Islet of Langerhans (tissue), 1 donor: ENCODE results near the gene DCST2.

Experiments used
- FAIRE-seq: peaks from one replicate; lab custom pipeline; 2011; peaks lifted over from hg19 to GRCh38; lab: Jason Lieb, UNC

The DCST2 gene

DNA sequence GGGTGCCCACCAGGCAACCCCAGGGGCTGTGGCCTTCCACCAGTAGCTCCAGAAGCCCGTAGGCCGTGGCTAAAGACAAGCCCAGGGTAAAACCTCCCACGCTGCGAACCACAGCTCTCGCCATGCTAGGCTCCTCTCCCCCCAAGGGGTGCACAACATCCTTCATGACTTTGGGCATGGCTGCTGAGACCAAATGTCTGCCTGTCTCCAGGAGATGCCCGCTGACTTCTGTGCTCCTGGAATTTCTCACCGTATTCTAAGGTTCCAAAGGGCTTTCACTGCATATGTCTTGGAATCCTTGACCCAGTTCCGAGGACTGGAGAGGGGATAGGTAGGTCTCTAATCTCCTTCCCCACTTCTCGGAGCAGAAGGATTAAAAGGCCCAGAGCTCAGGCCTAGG lies at the start of gene DCST2, which contains the start of gene DCST1:
Gene DCST2, minus strand, starts transcription at position 258 of the 400 bp plus-strand sequence. Its CDS starts 80 bp downstream, at position 178.
Gene DCST1, plus strand, starts transcription at position 301 of the 400 bp plus-strand sequence. CDS start 213 bp downstream, outside the sequence.
- FAIRE-seq, result no peak

DNA sequence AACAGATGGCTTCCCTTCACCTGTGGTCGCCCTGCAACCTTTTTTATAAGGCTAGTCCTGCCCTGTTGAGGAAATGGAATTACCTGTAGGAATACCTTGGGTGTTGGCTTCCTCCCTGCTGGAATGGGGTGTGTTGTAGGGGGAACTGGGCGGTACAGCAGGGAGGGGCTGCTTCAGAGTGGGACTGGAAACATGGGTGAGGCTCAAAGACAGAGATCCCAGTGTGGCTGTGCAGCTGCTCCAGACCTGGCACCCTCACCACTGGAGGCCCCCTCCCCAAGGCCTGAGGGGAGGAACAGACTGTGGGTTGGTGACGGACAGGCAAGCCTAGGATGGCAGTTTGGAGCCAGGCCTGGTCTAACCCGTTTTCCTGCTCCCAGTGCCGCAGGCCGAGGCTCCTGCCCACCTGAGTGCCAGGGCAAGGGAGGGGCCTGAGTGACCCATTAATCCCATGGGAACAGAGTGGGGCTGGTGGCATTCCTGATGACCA lies 49.5 kb upstream of the DCST2 start:
- no peak for FAIRE-seq

DNA sequence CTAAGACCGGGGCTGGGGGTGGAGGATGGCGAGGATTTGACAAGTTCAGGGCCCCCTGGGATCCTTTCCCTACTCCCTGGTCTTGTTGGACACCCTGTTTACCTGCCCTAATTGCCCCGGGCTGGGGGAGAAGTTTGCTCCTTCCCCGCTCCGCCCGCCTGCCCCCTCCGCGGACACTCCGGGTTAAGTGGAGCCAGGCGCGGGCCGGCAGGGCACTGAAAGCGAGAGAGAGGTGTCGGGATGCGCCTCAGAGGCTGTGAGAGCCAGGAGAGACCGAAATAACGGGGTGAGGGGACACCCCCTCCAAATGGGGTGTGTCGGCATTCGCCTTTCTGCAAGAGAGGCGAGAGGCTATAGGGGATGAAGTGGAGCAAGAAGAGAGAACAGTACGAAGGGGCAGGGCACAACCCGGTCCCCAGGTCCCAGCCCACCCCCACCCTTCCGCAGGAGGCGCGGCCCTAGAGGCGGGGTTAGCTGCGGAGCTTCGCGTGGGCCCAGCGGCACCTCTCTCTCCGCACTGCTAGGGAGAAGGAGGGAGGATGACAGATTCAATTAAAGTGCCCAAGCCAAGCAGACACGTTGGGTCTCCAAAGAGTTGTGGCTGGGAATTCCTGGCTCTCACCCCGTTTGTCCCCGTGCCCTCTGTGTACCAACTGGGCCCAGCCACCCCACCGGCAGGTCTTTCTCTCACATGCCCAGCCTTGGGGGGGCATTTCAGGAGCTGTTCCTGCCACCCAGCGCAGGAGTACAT lies 48.9 kb upstream of the DCST2 start:
- FAIRE-seq, result no peak

DNA sequence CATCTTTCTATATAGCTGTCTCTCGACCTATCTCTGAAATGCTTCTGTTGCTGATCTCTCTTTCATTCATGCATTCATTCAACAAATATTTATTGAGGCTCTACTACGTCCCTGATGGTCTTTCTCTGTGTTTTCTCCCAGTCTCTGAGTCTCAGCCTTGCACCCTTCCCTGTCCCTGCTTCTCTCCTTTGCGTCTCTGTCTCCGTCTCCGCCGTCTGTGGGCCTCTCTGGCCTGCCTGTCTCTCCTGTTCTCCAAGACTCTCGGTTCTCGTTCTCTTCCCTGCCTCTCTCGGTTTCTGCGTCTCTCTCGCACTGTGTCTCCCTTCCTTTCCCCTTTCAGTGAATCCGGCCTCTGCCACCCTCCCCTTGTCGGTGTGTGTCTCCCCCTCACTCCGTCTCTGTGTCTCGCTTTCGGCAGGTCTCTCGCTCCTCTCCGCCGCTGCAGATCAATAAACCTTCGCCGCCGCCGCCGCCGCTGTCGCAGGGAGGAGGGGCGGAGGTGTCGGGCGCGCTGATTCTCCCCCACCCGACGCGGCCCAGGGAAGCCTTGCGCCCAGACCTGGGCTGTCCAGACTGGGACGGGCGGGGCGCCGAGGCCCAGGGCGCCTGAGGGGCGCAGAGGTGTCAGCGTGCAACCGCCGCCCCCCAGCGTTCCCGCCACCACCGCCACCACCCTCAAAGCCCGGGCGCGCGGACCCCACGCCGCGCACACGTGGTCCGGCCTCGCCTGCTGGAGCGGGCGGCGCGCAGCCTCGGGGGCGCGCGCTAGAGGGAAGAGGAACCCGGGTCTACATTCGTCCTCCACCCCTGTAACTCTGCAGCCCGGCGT lies 48.1 kb upstream of the DCST2 start:
- FAIRE-seq, result no peak

DNA sequence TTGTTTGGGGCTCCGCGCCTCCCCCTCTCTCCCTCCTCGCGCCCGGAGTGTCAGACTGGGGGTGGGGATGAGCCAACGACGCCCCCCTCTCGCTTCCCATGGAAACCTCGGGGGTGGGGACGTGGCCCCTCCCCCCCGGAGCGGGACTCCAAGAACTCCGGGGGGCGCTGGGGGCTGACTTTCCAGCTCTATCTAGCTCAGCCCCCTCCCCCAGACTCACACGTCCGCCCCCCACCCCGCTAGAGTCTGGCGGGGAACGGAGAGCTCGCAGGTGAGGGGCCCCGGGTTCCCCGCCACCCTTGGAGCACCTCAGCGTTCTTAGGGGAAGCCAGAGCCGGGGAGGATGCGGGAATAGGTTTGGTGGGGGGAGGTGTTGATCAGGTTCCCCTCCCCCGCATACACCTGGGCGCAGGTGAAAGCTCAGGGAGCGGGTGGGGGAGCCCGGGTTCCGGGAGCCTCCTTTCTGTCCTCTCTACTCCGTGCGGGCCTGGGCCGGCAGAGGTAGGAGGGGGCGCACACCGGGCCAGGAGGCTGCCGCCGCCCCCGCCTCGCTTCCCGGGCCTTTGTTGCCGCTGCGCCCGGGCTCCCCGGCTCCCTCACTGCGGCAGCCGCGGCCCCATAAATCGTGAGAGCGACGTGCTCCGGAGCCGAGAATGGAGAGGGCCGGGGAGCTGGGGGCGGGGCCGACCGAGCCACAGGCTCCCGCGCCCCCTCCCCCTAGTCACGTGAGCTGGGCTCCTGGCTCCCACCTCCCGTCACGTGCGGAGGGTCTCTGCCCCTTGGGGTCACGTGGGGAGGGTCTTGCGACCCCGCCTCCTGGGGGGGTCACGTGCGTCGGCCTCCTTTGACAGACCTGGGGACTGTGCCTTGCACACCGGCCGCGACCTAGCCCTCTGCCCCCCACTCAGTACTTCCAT lies 47.0 kb upstream of the DCST2 start:
- no peak for FAIRE-seq

DNA sequence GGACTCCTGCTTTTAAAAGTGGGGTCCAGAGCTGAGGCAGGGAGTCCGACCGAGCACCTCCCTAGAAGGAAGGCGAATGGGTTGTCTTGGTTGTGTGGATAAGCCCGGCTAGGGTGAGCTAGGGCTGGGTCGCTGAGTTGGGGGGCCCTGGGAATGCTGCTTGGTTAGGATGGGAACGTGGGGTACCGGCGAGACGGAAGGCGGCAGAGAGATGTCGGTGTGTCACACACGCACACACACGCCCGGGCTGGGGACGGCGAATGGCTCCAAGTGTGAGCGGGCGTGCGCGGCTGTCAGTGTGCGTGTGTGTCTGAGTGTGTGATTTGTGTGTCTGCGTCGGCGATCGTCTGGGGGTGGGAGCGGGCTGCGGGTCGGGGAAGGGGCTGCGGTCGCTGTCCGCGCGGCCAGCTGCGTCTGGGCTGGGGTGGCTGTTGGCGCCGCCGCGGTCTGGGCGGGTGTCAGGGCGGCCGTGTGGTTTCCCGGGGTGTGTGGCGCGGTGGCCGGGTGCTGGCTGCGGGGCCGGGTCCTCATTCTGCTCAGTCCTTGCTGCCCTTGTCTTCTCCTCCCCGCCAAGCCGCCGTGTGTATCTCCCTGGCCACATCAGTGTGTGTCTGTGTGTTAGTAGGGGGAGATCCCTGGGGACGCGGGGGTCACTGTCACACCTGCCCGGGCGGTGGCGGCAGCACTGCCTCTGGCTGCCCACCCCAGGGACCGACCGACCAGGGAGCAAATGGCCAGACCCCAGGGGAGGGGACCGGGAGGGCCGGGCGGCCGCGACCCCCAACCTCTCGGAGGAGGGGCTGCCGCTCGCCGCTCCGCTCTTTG lies 46.1 kb upstream of the DCST2 start:
- no peak for FAIRE-seq

DNA sequence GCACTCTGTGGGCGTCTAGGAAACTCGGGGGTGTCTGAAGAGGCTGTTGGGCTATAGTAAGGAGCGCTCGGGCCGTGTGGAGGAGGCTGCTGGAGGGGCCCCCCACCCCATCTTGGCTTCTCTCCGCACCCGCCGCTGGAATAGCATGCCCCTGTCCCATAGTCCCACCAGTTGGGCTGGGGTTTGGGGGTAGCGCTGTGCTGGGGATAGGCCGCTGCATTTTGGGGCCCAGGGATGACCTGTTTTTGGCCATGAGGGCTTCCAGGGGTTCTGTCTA lies 45.6 kb upstream of the DCST2 start:
- no peak for FAIRE-seq

DNA sequence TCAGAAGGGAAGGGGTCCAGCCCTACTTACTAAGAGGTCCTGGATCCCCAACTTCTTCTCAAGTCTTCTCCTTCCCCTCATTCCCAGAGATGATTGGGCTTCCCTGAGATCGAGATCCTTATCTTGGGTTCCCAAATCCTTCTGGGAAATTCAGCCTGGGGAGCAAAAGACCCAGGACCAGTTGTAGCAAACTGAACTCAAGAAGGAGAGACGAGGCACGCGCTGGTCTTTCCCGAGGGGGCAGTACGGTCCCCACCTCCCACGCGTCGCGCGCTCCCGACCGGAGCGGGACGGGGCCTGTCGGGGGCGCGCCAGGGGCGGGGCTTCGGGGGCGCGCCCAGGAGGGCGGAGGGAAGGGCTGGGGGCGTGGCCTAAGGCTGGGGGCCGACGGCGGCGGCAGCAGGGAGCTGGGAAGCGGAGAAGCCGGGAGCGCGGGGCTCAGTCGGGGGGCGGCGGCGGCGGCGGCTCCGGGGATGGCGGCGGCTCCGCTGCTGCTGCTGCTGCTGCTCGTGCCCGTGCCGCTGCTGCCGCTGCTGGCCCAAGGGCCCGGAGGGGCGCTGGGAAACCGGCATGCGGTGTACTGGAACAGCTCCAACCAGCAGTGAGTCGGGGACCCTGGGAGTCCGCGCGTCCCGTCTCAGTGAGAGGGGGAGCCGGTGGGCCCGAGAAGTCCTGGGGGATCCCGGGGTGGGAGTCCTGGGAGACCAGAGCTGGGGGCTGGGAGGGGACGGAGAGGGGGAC lies 45.1 kb upstream of the DCST2 start, which contains the start of gene EFNA3:
Gene EFNA3, plus strand, starts transcription at position 369 of the 741 bp plus-strand sequence. Its CDS starts 105 bp downstream, at position 474.
- no peak for FAIRE-seq

DNA sequence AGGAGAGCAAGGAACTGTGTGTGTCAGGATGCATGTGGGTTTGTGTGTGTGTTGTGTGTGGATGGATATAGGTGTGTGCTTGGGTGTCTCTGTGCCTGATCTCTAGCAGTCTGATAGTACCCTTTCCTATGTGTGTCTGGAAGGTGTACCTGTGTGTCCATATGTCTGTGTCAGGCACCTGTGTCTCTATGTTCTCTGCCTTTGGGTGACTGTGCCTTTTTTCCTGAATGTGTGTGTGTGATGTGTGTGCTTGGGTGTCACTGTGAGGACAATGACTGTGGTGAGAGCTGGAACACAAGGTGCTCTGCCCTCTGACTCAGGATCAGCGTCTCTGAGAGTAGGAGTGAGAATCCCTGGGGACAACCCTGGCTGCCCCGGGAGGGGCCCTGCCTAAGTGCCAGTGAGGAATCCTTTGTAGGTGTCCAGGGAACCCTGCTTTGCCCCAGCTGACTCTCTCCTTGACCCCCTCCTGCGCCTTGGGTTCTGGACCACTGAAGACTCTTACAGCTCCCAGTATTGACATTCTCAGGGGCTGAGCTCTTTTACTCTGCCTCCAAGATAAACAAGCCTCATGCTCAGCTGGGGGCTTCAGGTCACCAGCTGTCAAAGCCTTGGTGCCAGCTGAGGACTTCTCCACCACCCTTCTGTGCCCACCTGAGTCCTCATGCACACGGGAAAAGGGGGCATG lies 44.3 kb upstream of the DCST2 start:
- FAIRE-seq, result no peak

DNA sequence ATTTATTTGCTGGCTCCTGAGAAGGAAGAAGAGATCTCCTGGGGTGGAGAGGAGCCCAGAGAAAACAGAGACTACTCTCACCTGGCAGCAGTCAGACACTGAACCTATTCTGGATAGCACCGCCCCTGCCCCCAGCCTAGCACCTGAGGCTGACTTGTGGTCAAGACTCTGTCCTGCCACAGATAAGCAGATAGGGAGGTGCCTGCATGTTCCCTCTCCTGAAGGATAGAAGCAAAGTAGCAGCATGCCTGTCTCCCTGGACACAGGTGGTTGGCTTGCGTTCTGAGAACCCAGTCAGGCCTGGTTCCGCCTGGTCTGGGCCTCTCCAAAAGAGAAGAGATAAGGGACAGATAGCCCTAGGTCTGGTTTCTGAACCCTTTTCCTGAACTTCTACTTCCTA lies 43.8 kb upstream of the DCST2 start:
- no peak for FAIRE-seq

DNA sequence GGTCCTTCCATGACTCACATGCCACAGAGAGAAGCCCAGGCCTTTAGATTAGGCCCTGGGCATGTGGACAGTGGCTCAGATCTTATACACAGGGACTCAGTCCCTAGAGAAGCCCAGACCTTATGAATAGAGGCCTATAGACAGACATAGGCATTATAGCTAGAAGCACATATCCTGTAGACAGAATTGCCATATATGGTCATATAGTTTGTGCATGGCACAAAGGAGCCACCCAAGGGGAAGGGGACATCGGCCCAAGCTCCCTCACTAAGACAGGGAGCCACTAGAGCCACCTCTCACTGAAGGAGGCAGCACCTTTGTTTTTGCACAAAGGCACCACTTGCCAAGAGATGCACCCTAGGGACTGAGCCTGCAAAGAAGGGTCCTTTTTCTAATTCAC lies 42.8 kb upstream of the DCST2 start:
- FAIRE-seq, result no peak

DNA sequence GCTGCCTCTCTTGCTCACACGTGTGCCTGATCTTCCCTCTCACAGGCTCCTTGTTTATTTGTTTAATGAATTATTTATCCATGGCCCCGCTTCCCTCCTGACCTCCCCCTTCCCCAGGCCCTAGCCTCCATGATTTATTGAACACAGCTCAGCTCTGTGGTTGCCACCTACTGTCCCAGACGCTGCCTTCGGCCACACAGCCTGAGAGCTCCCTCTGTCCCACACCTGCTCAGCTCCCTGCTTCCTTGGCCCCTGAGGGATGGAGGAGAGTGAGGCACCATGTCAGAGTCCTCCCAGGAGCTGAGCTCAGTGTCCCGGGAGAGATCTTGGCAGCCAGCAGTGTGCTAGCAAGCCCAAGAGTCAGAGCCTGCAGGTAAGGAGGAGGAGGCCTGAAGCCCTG lies 42.0 kb upstream of the DCST2 start:
- FAIRE-seq, result no peak

DNA sequence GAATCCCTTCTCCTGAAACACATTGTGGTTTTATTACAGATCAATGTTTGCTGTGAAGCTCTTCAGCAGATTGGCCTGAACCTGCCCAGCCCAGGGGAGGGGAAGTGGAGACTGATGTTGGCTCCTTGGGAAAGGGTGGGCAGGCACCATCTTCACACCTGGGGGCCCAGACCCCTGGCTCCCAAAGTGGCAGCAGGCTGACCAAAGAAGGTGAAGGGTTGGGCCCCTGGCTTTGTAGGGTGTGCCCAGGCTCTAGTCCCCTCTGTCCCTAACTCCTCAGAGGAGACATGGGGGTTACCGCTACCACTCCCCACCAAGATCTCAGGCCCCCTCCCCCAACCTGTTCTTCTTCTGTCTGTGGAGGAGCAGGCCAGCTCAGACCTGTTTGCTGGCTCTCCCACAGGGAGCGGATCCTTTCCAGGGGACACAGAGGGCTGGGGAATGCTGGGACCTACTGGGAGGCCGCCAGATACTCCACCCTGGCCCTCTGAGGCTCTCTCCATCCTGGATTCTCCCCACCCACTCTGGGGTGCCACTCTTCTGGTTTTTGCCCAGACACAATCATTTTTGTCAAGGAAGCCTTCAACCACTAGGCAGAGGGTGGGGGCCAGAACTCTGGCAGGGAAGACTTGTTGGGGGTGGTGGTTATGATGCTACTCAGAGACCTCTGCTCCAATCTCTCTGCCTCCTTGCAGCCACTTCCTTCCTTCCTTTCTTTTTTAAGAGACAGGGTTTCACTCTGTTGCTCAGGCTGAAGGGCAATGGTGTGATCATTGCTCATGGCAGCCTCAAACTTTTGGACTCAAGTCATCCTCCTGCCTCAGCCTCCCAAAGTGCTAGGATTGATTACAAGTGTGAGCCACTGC lies 40.0 kb upstream of the DCST2 start:
- no peak for FAIRE-seq

DNA sequence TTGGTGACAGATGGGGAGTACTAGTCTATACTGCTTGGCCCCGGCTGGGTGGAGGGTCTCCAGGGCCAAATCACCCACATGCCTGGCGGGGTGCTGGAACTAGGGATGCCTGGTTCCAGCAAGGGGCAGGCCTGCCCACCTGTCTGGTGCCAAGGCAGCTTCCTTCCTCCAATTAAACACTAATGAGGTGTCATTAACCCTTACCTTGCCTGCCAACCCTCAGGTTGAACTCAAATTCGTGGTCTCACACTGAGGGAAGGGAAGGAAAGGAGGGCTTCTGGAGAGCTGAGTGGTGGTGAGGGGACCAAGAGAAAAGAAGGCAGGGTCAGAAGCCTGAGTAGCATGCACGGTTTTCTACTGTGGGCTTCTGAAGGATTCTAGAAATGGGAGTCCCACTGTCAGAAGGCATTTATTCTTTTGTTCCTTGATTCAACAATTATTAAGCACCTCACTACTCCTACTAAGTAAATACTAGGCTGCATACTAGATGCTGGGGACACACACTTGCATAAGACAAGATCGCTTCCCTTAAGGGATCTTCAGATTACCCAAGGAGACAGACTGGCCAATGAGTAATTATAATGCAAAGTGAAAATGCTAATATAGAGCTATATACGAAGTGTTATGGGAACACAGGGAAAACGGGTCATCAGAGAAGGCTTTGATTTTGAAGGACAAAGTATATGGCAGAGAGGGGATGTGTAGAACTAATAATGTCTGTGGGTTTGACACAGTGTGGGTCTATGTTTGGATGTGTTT lies 39.1 kb upstream of the DCST2 start:
- FAIRE-seq, result no peak

DNA sequence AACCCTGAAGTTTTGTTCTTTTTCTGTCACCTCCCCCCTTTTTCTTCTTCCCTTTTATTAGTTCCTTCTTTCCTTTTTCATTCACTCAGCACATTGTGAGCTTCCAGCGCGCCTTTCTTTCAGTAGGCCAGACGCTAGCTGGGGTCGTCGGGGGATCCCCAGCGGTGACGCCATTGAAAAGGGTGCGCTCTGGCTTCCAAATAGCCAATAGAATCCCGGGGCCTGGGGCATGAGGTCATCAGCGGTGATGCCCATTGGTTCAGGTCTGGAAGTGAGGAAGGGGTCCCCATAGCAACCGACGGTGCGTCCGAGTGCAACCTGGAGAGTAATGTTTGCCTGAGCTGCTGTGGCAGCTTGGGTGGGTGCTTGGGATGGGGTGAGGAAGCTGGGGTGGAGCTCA lies 38.1 kb upstream of the DCST2 start:
- no peak for FAIRE-seq

DNA sequence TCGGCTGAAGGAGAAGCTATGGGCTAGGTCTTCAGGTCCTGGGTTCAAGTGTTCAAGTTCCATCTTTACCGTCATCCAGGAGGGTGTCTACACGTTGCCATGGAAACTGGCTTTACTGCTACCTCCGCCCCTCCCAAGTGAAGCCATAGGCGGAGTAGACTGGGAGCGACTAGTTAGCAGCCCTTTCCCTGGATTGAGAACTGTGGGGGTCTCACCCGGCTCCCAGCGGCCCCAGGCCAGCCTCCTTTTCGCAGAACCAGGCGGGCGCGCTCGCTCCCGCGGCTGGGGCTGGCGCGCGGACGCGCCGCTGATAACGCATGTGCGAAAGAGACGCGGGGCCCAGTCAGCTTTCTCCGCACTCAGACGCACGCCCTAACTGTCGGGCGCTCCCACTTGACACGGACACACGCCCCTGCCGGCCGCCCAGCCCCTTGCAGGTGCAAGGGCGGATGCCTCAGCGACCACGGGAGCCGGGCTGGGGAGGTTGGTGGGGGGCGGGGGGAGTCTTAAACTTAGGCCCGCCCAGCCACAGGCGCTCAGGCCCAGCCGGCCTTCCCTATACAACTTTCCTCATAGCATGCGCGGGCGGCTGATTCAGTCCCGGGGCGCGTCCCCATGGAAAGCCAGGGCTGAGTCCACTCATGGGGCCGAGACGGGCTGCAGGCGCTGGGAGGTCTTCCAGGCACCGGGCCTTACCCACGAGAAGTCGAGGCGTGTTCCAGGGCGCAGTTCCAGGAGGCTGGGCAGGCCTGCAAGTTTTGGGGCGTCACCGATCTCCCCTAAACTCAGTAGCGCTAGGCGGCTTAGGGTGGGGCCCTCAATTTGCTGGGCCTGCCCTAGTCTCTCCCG lies 37.4 kb upstream of the DCST2 start:
- no peak for FAIRE-seq

DNA sequence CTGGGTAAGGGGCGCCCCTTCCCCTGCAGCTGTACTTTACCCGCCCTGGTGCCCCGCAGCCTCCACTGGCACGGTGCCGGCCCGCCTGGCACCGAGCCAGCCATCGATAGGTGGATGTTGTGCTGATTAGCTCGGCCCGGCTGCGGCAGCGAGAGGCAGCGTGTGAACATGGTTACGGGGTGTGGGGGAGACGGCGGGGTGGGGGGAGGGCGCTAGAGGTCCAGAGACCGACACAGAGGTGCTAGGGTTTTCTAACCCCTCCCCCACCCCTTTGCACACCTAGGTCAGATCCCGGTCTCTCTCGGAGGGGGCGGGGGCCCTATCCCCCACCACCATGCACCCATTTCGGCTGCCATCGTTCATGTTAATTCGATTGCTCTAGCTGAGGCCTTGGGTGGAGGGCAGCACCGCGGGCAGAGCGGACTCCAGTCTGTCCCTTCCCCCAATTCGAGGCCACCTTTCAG lies 36.6 kb upstream of the DCST2 start:
- no peak for FAIRE-seq
